Upper lobe of left lung (tissue), 6 donors: Measurements from ENCODE around the gene FDX2. TPM values are rescaled to one million over a fixed set of nuclear protein-coding genes. Genes with fewer than 3 reads are reported as not detected.

ENCODE experiments used
- ATAC-seq, 2 donors: fragments of 200-7000 bp; cut with Tn5 transposase; one replicate each; pipeline ENCODE4 v1.9.1; 2022; ENCODE audit warnings: mild to moderate bottlenecking in 2 of 2, moderate library complexity in 2 of 2; ENCODE audit not compliant: low FRiP score in 2 of 2
- DNase-seq, 2 donors: peaks; one replicate each; pipeline ENCODE4 v3.0.0-alpha.2; 2019 to 2020
- H3K27ac ChIP-seq, 4 donors: fragments of 200-600 bp; sonication (generic); one replicate each; pipeline ENCODE4 v1.5.1; 2016 to 2019
- H3K27me3 ChIP-seq, 4 donors: fragments of 200-600 bp; sonication (generic); one replicate each; pipeline ENCODE4 v1.5.1; 2017 to 2019
- H3K36me3 ChIP-seq, 4 donors: fragments of 200-600 bp; sonication (generic); one replicate each; pipeline ENCODE4 v1.5.1; 2016 to 2019
- H3K4me1 ChIP-seq, 4 donors: fragments of 200-600 bp; sonication (generic); one replicate each; pipeline ENCODE4 v1.5.1; 2018 to 2019
- H3K4me3 ChIP-seq, 4 donors: fragments of 200-600 bp; sonication (generic); one replicate each; pipeline ENCODE4 v1.5.1; 2017 to 2019; ENCODE audit warnings: mild to moderate bottlenecking in 2 of 4, moderate library complexity in 1 of 4
- H3K9me3 ChIP-seq, 4 donors: fragments of 200-600 bp; sonication (generic); one replicate each; pipeline ENCODE4 v1.5.1; 2018 to 2019
- CTCF ChIP-seq, 6 experiments: fragments of 450-650 bp in 4 of 6; fragments of 200-600 bp in 2 of 6; sonication (generic) in 2 of 6; IDR thresholded peaks; one replicate each; pipeline ENCODE4 v1.5.1; 2016 to 2019; ENCODE audit warnings: antibody characterized with exemption in 6 of 6
- EP300 ChIP-seq, 4 donors: sonication (generic); formaldehyde crosslinking; IDR thresholded peaks; one replicate each; pipeline ENCODE4 v1.5.1; 2017; ENCODE audit warnings: antibody characterized with exemption in 4 of 4, control low read depth in 2 of 4
- POLR2A ChIP-seq, 4 donors: fragments of 450-650 bp; IDR thresholded peaks; one replicate each; pipeline ENCODE4 v1.5.1; 2016 to 2017; ENCODE audit warnings: antibody characterized with exemption in 4 of 4, mild to moderate bottlenecking in 2 of 4
- POLR2AphosphoS5 ChIP-seq, 2 donors: sonication (generic); formaldehyde crosslinking; IDR thresholded peaks; one replicate each; pipeline ENCODE4 v1.5.1; 2017; ENCODE audit warnings: antibody characterized with exemption in 2 of 2
- WGBS, 2 donors: methylation state at CpG; one replicate each; pipeline ENCODE4 v1.1.5; 2017 to 2018; 5-methylcytosine and 5-hydroxymethylcytosine counted together
- total RNA-seq, 6 donors: library from RNA; depleted of rRNA in 4 of 6; stranded (reverse); fragments of >200 nt in 4 of 6; gene quantifications; one replicate each; pipeline versions ENCODE4 v1.1.0 to v1.2.1, GENCODE V29; 2016 to 2021
- donor health status: DM: no; HTN: no; CAD: no; lungs with moderate emphysema.
- donor health status: DM: no; HTN: yes; CAD: no; lungs with severe emphysema.

Gene FDX2
- total RNA-seq, 6 donors from 2014 or later, result 16.6 to 27.5 (median 26.0) TPM

GRCh38 chr19:10279737-10280442, 35.9 kb downstream of the FDX2 start:
- Histone ChIP-seq H3K9me3 (no peaks in the 10 kb centered on the region), H3K4me1 (peaks cover 31 to 87% (median 53%) of the 10 kb centered on the region in 4 donors), H3K4me3 (no peak overlapping the region), H3K36me3 (peaks cover 20 to 94% (median 68%) of the 10 kb centered on the region in 4 donors), H3K27me3 (no peaks in the 10 kb centered on the region), H3K27ac (peak overlapping the region; percentile 32 to 74 (median 72))
- ATAC-seq, result no peak
- DNase-seq, result peak in 1 of 2 donors; percentile 35
- no peak for TF ChIP-seq POLR2A (IDR thresholded peaks at IDR 0.05)
- TF ChIP-seq EP300 (IDR thresholded peaks at IDR 0.05), result no peak
- no peak for TF ChIP-seq CTCF (IDR thresholded peaks at IDR 0.05)
- TF ChIP-seq POLR2AphosphoS5 (IDR thresholded peaks at IDR 0.05), result peak in 1 of 2 donors; percentile 39
- 54 to 66% methylated on average over 5 of the region's 5 CpGs for WGBS, 2 donors

- Histone ChIP-seq H3K4me3 (peak overlapping the region in 1 of 4 donors; percentile 1), H3K36me3 (peaks cover 13 to 94% (median 64%) of the 10 kb centered on the region in 4 donors), H3K27ac (peak overlapping the region; percentile 17 to 74 (median 72)), H3K4me1 (peaks cover 28 to 86% (median 46%) of the 10 kb centered on the region in 4 donors), H3K27me3 (no peaks in the 10 kb centered on the region), H3K9me3 (no peaks in the 10 kb centered on the region)
- no peak for ATAC-seq
- WGBS, 2 donors, result 91 to 96% methylated on average over 1 of the region's 1 CpG
- no peak for DNase-seq
- TF ChIP-seq POLR2AphosphoS5 (IDR thresholded peaks at IDR 0.05) (no peak), POLR2A (IDR thresholded peaks at IDR 0.05) (no peak), EP300 (IDR thresholded peaks at IDR 0.05) (no peak), CTCF (IDR thresholded peaks at IDR 0.05) (no peak)
These were observed 36.9 kb downstream of the FDX2 start for GRCh38 chr19:10278935-10279334.

- Histone ChIP-seq H3K9me3 (no peaks in the 10 kb centered on the region), H3K27me3 (no peaks in the 10 kb centered on the region), H3K4me3 (peak overlapping the region in 1 of 4 donors; percentile 19), H3K36me3 (peaks cover 6 to 87% (median 56%) of the 10 kb centered on the region in 4 donors), H3K27ac (peak overlapping the region; percentile 46 to 74 (median 72)), H3K4me1 (peaks cover 35 to 87% (median 43%) of the 10 kb centered on the region in 4 donors)
- no peak for ATAC-seq
- DNase-seq, result no peak
- no peak for TF ChIP-seq CTCF (IDR thresholded peaks at IDR 0.05)
- TF ChIP-seq POLR2A (IDR thresholded peaks at IDR 0.05), result no peak
- no peak for TF ChIP-seq EP300 (IDR thresholded peaks at IDR 0.05)
- TF ChIP-seq POLR2AphosphoS5 (IDR thresholded peaks at IDR 0.05), result no peak
- 91 to 94% methylated on average over 9 of the region's 9 CpGs for WGBS, 2 donors
These were observed 37.8 kb downstream of the FDX2 start for GRCh38 chr19:10277795-10278589.

- no peaks in the 10 kb centered on the region for H3K9me3 ChIP-seq
- ATAC-seq (no peak), DNase-seq (no peak)
- peaks cover 32 to 91% (median 48%) of the 10 kb centered on the region in 4 donors for H3K4me1 ChIP-seq
- TF ChIP-seq CTCF (IDR thresholded peaks at IDR 0.05) (no peak), POLR2A (IDR thresholded peaks at IDR 0.05) (no peak), POLR2AphosphoS5 (IDR thresholded peaks at IDR 0.05) (no peak)
- H3K36me3 ChIP-seq, result peaks cover 6 to 60% (median 36%) of the 10 kb centered on the region in 4 donors
- peak overlapping the region; percentile 74 to 98 (median 96) for H3K27ac ChIP-seq
- H3K27me3 ChIP-seq, result no peaks in the 10 kb centered on the region
- 86 to 89% methylated on average over 10 of the region's 10 CpGs for WGBS, 2 donors
- peak overlapping the region in 1 of 4 donors; percentile 74 for H3K4me3 ChIP-seq
These were observed 41.2 kb downstream of the FDX2 start for GRCh38 chr19:10274589-10274988.
